Ishikawa (cell line): Measurements from ENCODE around the gene PPIP5K2.

Experiments used
- CEBPB ChIP-seq: IDR thresholded peaks from 2 replicates; pipeline ENCODE4 v1.6.1; 2012
- CREB1 ChIP-seq: IDR thresholded peaks from 2 replicates; pipeline ENCODE4 v1.6.1; 2012; ENCODE audit warnings: low read depth
- EGR1 ChIP-seq: IDR thresholded peaks from 2 replicates; pipeline ENCODE4 v1.6.1; 2012
- EP300 ChIP-seq: IDR thresholded peaks from 2 replicates; pipeline ENCODE4 v1.6.1; 2012; ENCODE audit warnings: borderline replicate concordance
- FOXM1 ChIP-seq: IDR thresholded peaks from 2 replicates; pipeline ENCODE4 v1.6.1; 2012; ENCODE audit warnings: low read depth, borderline replicate concordance
- RAD21 ChIP-seq: IDR thresholded peaks from 2 replicates; pipeline ENCODE4 v1.6.1; 2012; ENCODE audit warnings: low read depth
- TCF12 ChIP-seq: IDR thresholded peaks from 2 replicates; pipeline ENCODE4 v1.6.1; 2012; ENCODE audit warnings: low read depth
- ZBTB7A ChIP-seq: IDR thresholded peaks from 2 replicates; pipeline ENCODE4 v1.6.1; 2012; ENCODE audit warnings: low read depth
- TF ChIP-seq, protein P1 (sequence below): IDR thresholded peaks from 2 replicates; pipeline ENCODE4 v1.6.1; 2012
- TF ChIP-seq, protein P2 (sequence below): IDR thresholded peaks from 2 replicates; pipeline ENCODE4 v1.6.1; 2012; ENCODE audit warnings: low read depth, mild to moderate bottlenecking

DNA sequence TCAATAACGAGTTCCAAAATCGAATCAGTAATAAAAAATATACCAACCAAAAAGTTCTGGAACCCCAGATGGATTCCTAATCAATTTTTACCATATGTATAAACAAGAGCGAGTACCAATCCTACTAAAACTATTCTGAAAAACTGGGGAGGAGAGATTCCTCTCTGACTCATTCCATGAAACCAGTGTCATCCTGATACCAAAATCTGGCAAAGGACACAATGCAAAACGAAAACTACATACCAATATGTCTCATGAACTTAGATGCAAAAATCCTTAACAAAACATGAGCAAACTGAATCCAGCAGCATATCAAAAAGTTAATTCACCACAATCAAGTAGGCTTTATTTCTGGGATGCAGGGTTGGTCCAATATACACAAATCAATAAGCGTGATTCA is 108.0 kb downstream of the PPIP5K2 start:
- TF ChIP-seq CEBPB, result no peak
- TF ChIP-seq CREB1, result no peak
- TF ChIP-seq EP300, result no peak
- TF ChIP-seq, protein P1, sequence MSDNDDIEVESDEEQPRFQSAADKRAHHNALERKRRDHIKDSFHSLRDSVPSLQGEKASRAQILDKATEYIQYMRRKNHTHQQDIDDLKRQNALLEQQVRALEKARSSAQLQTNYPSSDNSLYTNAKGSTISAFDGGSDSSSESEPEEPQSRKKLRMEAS, result no peak
- TF ChIP-seq RAD21, result no peak
- TF ChIP-seq ZBTB7A, result no peak
- TF ChIP-seq, protein P2, sequence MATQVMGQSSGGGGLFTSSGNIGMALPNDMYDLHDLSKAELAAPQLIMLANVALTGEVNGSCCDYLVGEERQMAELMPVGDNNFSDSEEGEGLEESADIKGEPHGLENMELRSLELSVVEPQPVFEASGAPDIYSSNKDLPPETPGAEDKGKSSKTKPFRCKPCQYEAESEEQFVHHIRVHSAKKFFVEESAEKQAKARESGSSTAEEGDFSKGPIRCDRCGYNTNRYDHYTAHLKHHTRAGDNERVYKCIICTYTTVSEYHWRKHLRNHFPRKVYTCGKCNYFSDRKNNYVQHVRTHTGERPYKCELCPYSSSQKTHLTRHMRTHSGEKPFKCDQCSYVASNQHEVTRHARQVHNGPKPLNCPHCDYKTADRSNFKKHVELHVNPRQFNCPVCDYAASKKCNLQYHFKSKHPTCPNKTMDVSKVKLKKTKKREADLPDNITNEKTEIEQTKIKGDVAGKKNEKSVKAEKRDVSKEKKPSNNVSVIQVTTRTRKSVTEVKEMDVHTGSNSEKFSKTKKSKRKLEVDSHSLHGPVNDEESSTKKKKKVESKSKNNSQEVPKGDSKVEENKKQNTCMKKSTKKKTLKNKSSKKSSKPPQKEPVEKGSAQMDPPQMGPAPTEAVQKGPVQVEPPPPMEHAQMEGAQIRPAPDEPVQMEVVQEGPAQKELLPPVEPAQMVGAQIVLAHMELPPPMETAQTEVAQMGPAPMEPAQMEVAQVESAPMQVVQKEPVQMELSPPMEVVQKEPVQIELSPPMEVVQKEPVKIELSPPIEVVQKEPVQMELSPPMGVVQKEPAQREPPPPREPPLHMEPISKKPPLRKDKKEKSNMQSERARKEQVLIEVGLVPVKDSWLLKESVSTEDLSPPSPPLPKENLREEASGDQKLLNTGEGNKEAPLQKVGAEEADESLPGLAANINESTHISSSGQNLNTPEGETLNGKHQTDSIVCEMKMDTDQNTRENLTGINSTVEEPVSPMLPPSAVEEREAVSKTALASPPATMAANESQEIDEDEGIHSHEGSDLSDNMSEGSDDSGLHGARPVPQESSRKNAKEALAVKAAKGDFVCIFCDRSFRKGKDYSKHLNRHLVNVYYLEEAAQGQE, result no peak
- no peak for TF ChIP-seq TCF12
- no peak for TF ChIP-seq FOXM1
- no peak for TF ChIP-seq EGR1
